ENCODE results near the gene MOV10L1. TPM values are rescaled to one million over a fixed set of nuclear protein-coding genes. Genes with fewer than 3 reads are reported as not detected.
A peak's percentile ranks its signal among the peaks of the same experiment; 100 is the strongest.
"Not testable (repeated sequence)": the region's sequence is repeated elsewhere in the genome, so short reads cannot be mapped to it uniquely, and the experiment has no call there.

The MOV10L1 gene
- polyA plus RNA-seq, 4 donors, result 0.24 to 0.75 (median 0.60) TPM

DNA sequence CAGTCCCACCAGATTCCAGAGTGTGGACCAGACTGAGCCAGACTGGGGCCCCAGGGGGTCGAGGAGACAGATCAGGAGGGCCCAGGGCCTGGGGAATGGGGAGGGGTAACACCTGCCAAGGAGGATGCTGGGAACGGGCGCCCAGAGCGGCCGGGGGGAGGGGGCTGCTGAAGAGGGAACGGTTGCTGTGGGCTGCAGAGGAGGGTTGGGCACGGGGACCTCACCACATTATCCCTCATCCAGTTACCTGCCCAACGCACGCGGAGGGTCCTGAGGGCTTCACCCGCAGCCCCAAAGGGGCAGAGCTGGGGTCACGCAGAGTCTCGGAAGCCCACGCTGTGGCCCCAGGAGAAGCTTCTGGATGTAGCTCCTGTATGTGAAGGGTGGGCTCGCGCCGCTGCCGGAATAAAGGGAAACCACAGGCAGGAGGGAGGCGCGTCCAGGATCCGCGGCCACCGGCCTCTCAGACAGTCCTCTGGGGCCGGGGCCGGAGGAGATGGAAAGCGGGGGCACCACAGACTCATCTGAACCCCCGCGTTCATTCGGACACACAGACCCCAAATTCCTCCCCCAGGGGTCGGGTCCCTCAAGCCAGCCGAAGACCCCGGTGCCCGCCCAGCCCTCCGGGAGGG lies 110.1 kb downstream of the MOV10L1 start:
- DNase-seq (ENCODE audit: low read depth in 4 of 4, low spot score in 3 of 4), result no peak

DNA sequence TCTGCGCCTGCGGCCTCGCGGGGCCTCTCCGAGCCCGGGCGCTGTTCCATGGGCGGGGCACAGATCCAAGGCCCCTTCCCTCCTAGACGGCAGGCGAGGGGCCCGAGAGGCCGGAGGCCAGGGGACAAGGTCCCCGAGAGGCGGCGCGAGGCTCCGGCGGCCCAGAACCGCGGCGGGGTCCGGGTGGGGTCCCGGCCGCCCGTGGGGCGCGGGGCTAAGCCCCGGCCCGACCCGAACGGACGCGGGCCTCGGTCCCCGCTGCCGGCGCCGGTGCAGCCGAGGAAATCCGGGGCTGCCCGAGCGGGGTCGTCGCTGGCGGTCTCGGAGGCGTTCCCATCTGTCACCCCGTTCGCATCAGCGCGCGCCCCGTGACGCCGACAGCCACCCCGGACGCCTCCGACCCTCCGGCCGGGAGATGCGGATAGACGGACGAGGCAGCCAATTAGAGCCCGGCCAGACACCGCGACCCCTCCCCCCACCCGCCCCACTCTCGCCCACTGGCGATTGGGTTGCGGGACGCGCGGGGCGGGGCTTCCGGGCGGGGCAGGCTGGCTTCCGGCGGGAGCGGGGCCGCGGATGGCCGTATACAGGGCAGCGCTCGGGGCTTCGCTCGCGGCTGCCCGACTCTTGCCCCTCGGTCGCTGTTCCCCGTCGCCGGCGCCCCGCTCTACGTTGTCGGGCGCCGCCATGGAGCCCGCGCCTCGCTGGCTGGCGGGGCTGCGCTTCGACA lies 110.8 kb downstream of the MOV10L1 start, which contains the start of gene SELENOO:
SELENOO (plus strand) TSS at position 551 of the 730 bp plus-strand sequence; CDS start at position 577, 26 bp downstream.
- peak; percentile 62 to 79 (median 78) for DNase-seq (ENCODE audit: low read depth in 4 of 4, low spot score in 3 of 4)

DNA sequence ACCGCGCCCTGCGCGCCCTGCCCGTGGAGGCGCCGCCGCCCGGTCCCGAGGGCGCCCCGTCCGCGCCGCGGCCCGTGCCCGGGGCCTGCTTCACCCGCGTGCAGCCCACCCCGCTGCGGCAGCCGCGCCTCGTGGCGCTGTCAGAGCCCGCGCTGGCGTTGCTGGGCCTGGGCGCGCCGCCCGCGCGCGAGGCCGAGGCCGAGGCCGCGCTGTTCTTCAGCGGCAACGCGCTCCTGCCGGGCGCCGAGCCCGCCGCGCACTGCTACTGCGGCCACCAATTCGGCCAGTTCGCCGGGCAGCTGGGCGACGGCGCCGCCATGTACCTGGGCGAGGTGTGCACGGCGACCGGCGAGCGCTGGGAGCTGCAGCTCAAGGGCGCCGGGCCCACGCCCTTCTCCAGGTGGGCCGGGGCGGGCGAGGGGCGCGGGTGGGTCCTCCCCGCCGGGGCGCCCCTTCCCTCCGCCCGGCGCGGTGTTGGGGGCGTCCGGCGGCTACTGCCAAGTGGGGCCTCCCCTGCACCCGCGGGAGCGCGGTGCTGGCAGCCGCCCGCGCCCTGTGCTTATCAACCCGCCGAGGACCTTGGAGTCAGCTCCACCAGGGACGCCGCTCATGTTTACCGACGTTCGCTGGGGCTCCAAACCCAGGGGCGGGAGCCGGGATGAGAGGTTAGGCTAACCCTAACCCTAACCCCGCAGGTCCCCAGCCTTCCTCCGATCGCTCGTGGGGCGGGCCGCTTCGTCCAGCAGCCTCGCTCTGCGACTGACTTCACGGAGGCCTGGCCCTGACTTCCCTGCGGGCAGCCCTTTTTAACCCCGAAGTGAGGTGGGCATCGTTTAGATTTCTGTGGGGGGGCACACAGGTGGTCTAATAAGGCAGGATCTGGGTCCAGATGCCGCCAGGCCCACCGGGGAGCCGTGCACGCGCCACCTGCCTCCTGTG lies 111.7 kb downstream of the MOV10L1 start:
- DNase-seq (ENCODE audit: low read depth in 4 of 4, low spot score in 3 of 4), result no peak

DNA sequence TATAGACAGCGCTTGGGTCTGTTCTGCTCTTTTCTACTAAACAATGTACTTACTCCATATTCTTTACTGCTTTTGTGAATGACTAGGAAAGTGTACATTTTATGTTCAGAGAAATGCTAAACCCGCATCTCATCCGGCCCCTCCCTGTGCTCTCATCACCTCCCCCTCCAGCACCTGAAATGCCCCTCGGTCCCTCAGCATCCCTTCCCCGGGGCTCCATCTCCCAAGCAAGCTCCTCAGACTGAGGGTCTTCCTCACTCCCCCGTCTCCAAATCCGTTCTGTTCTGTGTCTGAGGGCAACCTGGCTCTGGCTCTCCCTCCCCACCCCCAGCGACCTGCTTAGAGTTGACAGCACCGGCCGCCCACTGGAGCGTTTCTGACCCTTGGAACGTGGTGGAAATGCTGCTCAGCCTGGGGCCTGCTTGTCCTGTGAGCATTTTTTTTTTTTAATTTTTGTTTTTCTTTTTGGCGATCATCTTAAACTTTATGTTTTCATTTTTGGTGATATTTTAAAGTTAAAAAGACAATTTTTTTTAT lies 112.4 kb downstream of the MOV10L1 start:
- no peak for DNase-seq (ENCODE audit: low read depth in 4 of 4, low spot score in 3 of 4)

DNA sequence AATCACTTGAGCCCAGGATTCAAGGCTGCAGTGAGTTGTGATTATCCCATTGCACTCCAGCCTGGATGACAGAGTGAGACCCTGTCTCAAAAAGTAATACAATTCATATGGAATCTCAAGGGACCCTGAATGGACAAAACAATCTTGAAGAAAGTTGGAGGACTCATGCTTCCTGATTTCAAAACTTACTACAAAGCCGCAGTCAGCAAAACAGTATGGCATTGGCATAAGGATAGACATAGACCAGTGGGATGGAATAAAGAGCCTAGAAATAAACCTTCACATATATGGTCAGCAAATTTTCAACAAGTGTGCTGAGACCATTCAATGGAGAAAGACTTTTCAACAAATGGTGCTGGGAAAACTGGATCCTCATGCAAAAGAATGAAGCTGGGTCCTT lies 113.5 kb downstream of the MOV10L1 start:
- no peak for DNase-seq (ENCODE audit: low read depth in 4 of 4, low spot score in 3 of 4)

DNA sequence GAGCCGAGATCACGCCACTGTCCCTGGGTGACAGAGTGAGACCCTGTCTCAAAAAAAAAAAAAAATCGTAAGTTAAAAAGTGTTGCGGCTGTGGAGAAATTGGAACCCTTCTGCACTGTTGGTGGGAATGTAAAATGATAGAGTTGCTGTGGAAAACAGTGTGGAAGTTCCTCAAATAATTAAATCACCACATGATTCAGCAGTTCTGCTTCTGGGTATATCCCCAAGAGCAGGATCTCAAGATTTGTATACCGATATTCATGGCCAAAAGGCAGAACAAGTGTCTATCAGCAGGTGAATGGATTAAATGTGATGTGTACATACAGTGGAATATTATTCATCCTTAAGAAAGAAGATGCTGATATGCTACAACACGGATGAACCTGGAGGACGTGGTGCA lies 114.8 kb downstream of the MOV10L1 start:
- no peak for DNase-seq (ENCODE audit: low read depth in 4 of 4, low spot score in 3 of 4)

DNA sequence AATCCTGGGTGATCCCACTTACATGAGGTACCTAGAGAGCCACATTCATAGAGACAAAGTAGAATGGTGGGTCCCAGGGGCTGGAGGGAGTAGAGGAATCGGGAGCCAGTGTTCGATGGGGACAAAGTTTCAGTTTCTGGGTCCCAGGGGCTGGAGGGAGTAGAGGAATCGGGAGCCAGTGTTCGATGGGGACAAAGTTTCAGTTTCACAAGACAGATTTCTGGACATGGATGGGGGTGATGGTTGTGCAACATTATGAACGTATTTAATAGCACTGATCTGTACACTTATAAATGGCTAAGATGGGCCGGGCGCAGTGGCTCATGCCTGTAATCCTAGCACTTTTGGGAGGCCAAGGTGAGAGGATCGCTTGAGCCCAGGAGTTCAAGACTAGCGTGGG lies 115.2 kb downstream of the MOV10L1 start:
- DNase-seq (ENCODE audit: low read depth in 4 of 4, low spot score in 3 of 4), result not testable (repeated sequence)

DNA sequence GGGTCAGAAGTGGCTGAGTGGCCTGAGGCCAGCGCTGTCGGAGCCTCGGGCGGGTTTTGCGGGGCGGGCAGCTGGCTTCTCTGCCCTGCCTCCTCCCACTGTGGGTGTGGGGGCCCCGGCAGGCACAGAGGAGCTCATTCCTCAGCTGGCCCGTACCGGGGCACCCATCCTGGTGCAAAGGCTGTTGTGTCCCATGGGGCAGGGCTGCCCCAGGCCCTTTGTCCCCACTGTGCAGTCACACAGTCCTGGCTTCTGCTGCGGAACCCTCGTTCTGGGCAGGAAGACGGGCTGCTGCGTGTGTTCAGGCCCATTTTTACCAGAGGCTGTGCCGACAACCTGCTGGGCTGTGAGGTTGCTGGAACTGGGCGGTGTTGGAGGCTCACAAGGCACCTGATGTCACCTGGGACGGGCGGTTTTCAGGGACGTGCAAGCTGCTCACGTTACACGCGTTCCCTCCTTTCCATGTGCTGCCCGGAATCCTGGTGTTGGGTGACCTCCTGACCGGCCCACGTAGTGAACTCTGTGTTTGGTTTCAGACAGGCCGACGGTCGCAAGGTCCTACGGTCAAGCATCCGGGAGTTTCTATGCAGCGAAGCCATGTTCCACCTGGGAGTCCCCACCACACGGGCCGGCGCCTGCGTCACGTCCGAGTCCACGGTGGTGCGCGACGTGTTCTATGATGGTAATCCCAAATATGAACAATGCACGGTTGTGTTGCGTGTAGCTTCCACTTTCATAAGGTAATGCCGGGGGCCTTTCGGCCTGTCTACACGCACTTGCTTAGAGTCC lies 116.2 kb downstream of the MOV10L1 start:
- DNase-seq (ENCODE audit: low read depth in 4 of 4, low spot score in 3 of 4), result no peak

DNA sequence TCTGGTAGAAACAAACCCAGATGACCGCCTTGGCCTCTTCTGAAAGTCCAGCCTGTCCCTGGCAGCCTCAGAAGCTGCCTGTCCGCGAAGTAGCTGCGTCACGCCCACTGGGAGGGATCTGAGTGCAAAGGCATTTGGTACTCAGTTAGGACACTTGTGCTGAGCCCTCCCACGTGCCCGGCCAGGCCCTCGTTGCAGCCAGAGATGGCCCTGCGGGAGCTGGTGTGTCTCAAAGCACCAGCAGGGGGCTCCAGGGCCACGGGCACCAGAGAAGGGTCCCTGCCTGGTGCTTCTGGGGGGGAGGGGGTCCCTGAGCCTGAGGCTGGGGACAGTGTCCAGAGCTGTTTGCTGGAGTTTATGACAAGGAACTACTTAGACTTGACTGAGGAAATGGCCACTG lies 116.8 kb downstream of the MOV10L1 start:
- no peak for DNase-seq (ENCODE audit: low read depth in 4 of 4, low spot score in 3 of 4)

DNA sequence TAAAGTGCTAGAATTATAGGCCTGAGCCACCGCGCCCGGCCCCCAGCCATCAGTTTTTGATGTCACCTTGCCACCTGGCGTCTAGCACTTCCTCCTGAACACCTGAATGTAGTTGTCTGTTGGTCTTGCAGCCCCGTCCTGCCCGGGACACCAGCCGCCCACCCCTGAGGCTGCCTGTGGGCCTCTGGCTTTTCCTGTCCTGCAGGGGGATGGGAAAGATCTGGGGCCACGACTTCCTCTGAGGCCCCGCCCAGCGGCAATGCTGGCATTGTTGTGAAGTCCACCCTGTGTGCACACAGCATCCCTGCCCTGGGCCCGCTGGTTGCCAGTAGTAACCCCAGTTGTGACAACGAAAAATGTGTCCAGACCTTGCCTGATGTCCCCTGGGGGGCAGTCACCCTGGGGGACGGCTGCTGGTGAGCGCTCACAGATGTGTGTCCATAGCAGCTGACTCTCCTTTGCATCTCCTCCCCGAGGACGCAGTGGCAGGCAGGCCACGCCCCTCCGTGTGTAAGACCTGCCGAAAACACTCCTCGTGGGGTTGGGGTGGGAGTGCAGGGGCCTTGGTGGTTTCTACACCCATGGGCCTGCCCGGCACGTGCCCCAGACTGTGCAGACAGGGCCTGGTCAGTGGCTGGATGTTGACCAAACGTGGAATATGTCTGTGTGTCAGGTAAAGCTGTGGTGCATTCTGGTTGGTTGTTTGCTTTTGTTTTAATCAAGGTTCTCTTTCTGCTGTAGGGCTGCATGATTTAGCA lies 117.8 kb downstream of the MOV10L1 start:
- DNase-seq (ENCODE audit: low read depth in 4 of 4, low spot score in 3 of 4), result no peak

DNA sequence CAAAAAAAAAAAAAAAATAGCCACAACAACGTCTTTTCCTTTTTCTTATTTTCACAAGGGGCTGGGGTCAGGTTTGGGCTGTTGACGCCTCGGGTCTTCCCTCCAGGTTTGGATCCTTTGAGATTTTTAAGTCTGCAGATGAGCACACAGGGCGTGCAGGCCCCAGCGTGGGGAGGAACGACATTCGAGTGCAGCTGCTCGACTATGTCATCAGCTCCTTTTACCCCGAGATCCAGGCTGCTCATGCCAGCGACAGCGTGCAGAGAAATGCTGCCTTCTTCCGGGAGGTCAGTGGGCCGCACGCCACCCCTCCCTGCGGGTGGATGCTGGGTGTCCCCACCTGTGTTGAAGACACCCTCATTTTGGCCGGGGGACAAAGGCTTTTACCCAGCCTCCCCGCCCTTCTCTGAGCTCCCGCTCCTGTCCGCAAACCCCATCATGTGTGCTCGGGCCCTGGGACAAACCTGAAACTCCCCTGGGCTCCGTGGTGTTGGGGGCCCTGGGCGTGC lies 118.7 kb downstream of the MOV10L1 start:
- DNase-seq (ENCODE audit: low read depth in 4 of 4, low spot score in 3 of 4), result no peak

DNA sequence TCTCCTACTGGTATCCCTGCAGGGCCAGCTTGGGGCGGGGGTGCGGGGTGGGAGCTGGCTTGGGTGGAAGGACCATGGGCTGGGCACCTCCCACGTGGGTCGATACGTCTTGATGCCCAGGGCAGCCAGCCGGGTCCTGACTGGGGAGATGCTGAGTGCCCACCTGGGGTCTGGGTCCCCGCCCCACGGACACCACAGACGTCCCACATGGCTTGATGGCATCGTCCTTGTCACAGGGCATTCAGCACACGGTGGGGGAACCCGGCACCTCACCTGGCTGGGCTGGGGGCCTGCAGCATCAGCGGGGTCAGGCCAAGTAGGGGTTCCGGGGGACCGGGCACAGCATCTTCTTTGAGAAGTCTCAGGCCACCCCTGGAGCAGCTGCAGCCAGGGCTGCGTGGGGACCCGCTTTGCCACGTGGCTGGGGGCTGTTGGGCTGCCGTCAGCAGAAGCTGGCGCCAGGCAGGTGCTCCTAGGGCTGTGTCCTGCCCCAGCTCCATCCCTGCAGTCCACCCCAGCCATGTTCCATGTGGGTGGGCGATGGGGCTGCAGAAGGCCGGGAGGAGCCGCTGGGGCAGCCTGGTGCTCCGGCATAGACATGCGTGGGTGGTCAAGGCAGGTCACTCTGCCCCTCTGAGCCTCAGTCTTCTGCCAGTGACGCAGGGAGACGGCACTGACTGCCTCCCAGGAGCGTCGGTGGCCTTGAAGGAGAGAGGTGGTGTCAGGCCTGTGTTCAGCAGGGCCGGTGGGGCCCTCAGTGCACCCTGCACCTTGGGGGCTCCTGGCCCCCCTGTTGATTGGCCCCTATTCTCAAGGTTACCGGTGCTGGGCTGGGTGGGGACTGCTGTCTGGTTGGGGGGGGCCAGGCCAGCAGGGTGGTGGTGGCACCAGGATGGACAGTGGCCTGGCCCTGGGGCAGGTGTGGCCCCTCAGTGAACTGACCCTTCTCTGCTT lies 119.4 kb downstream of the MOV10L1 start:
- DNase-seq (ENCODE audit: low read depth in 4 of 4, low spot score in 3 of 4), result no peak

DNA sequence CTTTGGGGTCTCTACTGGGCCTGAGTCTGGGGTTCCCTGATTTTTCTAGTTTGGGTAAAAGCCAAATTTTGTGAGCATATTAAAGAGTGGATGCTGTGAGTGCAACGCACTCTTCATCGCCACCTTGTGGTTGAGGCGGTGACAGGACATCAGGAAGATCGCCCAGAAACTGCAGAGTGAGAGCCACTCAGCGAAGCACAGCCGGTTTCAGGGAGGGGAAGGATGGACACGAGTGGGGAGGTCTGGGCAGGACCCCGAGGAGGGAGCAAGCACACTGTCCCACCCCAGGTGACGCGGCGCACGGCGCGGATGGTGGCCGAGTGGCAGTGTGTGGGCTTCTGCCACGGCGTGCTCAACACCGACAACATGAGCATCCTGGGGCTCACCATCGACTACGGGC lies 120.1 kb downstream of the MOV10L1 start:
- no peak for DNase-seq (ENCODE audit: low read depth in 4 of 4, low spot score in 3 of 4)

DNA sequence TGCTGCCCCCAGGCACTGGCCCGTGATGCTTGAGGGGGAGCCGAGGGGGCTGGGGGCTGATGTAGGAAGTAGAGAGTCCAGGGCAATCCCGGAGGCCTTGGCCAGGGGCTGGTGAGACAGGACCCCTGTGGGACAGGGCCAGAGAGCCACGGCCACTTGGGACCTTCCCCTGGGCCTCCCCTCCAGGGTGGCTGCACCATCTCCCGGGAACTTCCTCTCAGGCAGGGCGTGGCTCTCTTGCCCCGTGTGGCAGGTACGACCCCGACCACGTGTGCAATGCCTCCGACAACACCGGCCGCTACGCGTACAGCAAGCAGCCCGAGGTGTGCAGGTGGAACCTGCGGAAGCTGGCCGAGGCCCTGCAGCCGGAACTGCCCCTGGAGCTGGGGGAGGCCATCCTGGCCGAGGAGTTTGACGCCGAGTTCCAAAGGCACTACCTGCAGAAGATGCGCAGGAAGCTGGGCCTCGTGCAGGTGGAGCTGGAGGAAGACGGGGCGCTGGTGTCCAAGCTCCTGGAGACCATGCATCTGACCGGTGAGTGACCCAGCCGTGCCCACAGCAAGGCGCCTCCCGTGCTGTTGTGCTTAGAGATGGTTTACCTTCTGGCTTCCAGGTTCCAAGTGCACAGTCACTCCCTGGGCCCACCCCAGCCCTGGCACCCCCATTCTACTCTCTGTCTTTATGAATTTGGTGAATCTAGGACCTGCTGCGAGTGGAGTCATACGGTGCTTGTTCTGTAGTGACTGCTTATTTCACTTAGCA lies 120.8 kb downstream of the MOV10L1 start:
- no peak for DNase-seq (ENCODE audit: low read depth in 4 of 4, low spot score in 3 of 4)

DNA sequence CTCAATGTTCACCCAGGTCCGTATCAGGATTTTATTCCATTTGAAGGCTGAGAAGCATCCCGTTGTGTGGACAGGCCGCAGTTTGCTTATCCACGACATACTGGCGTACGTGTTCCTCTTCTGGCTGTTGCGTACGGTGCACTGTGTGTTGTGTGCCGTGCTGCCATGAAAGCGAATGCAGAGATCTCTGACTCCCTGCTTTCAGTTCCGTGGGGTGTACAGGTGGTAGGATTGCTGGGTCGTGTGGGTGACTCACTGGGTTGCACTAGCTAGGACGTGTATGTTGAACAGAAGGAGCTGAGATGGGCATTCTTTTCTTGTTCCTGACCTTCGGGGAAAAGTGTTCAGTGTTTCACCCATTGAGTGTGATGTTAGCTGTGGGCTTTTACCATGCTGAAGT lies 121.3 kb downstream of the MOV10L1 start:
- DNase-seq (ENCODE audit: low read depth in 4 of 4, low spot score in 3 of 4), result no peak
